ENCODE results near the gene FAM174B.
"Not testable (repeated sequence)": the region's sequence is repeated elsewhere in the genome, so short reads cannot be mapped to it uniquely, and the experiment has no call there.

FAM174B gene

DNA sequence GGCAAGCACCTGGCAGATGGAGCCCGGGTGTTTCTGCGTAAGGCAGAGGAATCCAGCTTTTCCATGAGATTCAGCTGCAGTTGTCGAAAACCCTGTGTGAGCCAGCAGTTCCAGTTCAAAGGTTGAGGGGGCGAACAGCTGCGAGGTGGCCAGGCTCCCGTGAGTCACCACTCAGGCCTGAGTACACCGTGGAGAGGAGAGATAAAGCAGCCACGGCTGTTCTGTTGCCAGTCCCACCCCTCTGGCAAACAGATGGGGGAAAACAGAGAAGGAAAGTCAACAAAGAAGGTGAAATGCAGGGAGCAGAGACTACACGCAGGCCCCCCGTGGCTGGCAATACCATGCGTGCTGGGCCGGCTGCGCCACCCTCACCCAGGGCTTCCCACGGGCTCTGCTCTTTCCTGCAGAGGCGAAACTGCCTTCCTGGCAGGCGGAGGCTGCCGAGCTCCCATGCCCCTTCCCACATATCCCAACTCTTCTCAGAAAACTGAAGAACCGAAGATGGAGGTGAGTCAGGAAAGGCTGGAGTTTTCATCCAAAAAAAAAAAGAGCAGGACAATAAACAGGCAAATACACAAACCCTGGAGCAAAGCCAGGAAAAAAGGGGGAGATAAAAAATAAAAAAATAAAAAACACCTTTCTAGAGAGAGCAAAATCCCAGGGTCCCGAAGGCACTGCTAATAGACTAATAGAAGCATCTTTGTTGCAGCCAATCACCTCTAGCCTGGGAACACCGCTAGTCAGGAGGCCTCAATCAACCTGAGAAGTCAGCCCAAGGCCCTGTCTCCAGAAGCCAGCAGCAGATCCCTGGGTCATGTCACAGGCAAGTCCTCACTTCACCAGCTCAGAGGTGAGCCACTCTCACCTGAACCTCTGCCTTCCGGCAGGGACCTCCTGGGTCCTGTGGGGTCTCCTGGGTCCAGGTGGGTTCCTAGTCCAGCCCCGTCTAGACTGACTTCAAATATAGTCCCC lies 37.7 kb downstream of the FAM174B start:
- no peak for DNase-seq (ENCODE audit: low read depth)

DNA sequence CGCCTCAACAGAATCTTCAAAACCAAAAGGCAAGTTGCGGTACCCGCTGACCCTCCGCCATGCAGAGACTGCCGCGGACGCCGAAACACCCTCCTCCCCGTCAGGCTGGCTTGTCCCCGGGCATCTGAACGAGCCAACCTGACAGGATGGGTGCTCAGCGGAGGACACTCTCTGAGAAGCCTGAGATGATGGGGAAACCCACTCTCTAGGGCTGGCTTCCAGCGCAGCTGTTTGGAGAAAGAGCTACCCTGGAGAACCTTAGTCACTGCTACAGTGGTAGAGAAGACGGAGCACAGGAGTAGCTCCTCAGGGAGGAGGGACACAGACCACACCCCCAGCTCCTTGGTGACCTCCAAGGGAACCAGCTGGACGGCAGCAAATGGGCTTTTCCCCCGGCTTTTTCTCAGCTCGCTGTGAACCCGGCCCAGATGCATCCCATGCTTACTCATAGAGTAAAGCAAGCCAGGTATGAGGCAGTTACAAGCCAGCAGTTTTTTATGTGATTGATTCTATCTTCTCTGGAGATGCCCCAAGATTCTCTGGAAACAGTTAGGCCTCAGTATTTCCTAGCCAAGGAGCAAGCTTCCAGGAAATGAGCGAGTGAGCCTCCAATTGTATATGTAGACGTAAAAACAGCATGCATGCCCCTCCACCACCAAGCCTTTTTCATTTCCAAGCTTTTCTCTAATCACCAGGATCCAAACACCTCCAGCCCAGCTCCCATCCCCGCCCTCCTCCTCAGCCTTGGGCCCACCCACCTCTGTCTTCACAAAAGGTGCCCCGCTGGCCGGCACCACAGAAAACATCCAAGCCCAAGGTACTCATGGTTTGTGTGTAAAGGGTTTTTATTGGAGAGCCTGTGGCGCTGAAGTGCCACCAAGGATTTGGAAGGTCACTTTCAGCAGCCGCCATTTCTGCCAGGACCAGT lies 38.7 kb downstream of the FAM174B start:
- no peak for DNase-seq (ENCODE audit: low read depth)

DNA sequence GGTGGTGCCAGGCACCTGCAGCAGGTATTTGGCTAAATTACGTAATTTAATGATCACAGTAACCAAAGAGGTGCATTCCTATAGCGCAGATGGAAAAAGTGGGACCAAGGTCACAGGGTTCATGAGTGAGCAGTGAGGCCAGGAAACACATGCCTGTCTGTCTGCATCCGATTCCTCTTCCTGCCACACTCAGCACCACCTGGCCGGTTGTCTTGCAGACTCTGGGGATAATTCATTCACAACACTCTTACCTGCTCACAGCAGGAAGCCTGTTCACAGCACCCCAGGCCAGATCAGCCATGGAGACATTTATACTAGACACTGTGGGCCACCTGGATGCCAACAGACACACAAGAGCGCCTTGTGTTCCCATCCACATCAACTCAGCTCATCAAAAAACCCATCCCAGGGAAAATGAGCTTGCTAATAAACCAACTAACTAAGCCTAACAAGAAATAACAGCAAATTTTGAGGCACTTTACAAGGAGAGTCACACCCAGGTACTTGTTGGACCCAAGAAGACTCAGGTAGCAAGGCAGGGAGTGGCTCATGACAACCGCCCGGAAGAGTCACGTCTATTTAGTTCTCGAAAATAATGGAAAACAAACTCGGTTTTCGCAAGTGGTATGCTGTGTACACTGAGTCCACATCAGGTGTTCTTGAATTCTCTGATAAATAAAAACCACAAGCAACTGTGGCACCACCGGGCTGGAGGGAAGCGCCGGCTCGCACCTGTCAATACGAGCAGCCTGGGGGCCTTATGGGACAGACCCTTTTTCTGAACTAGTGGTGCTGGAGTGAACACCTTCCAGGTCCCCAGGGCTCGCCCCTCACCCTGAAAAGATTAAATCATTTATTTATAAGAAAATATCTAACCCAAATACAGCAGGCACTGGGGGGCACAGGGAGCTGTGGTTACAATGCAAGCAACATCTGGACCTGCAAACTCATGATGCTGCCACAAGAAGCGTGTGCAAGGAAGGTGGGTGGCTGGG lies 40.5 kb downstream of the FAM174B start:
- no peak for DNase-seq (ENCODE audit: low read depth)

- no peak for DNase-seq (ENCODE audit: low read depth)
Measured at GRCh38 chr15:92614301-92614700, 41.3 kb downstream of the FAM174B start.

DNA sequence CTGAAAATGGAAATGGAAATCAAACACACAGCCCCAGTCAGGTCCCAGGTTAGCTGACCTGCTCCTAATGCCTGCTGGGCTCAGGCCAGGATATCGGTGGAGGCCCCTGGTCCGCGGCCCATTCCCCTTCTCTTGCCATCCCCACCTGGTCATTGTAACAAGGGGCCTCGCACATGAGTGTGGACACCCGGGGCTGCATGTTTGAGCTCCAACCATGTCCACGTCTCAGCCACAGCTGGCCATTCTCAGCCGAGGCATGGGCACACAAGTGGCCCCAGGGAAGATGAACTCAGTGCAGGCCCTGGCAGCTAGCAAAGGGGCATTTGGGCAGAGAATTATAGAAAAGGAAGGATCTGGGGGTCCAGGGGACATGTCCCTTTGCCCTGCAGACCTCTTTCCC lies 41.7 kb downstream of the FAM174B start:
- no peak for DNase-seq (ENCODE audit: low read depth)

- no peak for DNase-seq (ENCODE audit: low read depth)
Measured at GRCh38 chr15:92612891-92613290, 42.7 kb downstream of the FAM174B start.

DNA sequence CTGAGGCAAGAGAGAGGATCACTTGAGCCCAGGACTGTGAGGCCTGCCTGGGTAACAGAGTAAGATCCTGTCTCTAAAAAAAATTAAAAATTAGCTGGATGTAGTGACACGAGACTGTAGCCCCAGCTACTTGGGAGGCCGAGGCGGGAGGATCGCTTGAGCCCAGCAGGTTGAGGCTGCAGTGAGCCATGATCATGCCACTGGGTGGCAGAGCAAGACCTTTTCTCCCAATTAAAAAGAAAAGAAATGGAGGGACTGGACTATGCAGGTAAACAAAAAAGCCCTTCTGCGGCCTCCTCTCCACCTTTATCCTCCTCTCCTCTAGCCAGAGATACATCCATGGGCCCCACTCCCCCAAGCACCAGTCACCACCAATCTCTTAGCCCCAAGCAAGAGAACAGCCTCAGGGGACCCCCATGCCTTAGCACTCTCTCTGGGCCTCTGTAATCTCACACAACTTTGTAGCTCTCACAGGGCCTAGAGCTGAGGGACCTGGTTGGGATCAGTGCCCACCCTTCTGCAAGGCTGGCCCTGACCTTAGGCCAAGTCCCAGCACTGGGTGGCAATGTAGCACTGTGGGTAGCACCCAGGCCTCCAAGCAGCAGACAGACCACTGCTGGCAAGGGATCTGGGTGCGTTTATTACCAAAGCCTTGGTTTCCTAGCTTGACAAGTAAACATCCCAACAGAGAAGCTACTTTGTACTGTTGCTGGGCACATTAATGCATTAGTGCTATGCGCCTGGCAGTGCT lies 43.4 kb downstream of the FAM174B start:
- no peak for DNase-seq (ENCODE audit: low read depth)

GRCh38 chr15:92611150-92611549 lies 44.4 kb downstream of the FAM174B start:
- no peak for DNase-seq (ENCODE audit: low read depth)

DNA sequence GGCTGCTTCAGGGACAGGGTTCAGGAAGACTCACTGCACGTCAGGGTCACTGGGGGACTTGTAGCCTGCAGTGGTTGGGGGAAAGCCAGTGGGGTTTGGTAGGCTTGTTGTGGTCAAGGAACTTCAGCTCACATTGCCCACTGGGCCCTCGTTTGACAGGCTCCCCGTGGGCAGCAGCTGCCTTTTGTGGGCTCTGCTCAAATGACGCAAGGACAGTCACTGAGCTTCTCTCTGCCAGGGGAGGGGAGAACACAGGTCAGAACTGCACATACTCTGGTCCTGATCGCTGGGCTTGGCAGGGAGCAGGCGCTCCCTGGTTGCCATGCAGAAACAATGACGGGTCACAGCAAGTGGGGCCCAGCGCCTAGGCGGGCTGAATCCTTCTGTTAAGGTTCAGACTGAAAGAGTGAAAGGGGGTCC lies 45.5 kb downstream of the FAM174B start:
- no peak for DNase-seq (ENCODE audit: low read depth)

- no peak for DNase-seq (ENCODE audit: low read depth)
Measured at GRCh38 chr15:92608866-92609700, 46.5 kb downstream of the FAM174B start.

GRCh38 chr15:92606836-92607150 lies 48.8 kb downstream of the FAM174B start:
- not testable (repeated sequence) for DNase-seq (ENCODE audit: low read depth)

DNA sequence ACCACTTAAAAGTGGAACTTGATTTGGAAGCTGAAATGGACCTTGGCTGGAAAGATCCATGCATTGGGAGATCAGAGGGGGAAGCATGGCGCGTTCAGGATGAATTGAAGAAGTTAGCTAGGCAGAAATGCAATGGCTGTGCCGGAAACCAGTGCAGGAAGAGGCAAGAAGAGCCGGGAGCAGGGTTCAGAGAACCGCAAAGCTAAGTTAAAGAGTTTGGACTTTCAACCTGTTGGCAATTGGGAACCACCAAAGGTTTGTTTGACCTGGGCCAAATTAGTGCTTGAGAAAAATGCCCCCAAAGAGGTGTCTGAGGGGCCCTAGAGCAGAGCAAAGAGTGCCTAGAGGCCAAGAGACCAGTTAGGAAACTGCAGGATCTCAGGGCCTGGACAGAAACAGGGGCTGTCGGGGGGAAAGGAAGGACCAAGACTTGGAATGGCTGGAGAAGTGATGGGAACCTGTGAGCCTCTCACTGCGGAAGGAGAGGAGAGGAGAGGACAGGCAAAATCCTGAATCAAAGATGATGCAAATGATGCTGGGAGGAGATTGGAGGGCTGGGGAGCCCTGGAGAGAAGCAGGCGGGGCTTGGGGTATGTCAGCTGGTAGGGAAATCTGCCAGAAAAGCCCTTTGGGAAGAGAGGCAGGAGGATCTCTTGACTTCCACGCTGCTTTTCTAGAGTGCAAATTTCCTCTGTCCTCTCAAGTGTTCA lies 49.3 kb downstream of the FAM174B start:
- DNase-seq (ENCODE audit: low read depth): no peak

DNA sequence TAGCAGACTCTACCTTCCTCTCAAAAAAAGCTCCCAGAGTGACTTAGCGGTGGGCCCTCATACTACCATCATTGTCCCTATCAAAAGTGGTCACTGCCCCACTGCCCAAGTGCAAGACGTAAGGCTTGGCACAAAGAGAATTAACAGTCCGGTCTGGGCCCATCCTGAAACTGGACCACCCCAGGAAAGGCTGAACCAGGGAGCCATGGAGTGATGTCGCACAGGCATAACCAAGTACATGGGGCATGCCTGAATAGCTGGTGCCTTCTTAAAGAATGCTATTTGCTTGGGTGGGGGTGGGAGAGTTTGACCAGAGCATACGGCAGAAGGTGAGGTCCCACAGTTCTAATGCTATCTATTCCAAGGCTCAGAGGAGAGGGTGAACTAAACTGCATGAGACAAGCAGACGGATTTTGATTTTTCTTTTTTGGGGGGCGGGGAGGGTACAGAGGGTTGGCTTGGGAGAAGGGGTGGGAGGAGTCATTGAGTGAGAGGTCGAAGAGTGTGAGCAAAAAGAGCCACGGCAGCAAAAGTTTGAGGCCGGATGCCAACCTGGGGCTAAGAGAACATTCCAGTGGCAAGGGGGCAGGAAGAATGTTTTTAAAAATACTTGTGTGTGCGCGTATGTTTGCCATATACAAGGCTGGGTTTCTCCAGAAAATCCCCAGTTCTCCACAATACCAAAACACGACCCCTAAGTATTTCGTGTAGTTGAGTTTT lies 50.2 kb downstream of the FAM174B start:
- no peak for DNase-seq (ENCODE audit: low read depth)

DNA sequence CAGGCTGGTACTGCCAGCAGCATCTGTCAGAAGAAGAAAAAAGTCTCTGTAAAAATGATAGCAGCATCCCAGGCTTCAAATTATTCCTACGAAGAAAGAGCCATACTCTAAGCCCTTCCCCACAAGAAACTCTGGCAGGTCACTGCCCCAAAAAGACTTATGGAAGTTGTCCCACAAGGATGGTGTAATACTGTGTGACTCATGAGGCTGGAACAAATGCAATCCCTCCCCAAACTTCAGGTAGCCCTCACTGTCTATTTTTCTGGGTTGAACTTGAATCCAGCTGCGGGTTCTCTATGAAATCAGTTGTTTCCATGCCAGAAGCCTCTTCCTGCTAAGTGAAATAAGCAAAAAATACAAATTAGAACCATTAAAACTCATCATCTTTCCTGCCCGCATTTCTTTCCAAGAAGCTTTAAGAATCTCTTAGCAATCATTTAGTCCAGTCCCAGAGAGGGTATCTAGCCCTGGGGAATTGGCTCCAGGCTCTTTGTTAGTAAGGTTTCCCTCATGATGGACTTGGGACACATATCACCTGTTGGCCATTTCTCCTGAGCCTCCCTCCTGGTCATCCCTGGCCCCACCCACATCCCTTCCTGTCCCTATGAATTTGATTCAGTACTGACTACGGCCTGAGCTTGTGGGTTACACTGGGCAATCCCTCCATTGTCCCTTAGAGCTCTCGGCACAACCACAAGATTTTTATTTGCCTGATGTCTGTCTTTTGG lies 51.7 kb downstream of the FAM174B start:
- DNase-seq (ENCODE audit: low read depth): no peak

DNA sequence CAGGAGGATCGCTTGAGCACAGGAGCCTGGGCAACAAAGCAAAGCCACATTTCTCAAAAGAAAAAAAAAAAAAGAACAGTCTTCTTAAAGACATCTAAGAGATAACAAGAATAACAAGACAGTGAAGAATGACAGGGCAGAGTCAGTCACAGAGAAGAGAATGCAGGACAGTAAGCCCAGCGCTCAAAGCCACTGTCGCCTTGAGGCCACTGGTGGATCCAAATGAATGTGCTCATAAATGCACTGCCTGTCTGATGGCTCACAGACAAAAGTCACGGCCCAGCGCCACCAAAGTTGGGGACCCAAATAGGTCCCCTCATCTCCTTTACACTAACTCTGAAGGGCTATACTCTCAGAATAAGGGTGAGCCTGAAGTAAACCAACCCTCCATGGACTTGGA lies 52.3 kb downstream of the FAM174B start:
- no peak for DNase-seq (ENCODE audit: low read depth)

- no peak for DNase-seq (ENCODE audit: low read depth)
Measured at GRCh38 chr15:92602267-92602593, 53.3 kb downstream of the FAM174B start.

GRCh38 chr15:92601592-92602266 lies 53.8 kb downstream of the FAM174B start:
- DNase-seq (ENCODE audit: low read depth): no peak

DNA sequence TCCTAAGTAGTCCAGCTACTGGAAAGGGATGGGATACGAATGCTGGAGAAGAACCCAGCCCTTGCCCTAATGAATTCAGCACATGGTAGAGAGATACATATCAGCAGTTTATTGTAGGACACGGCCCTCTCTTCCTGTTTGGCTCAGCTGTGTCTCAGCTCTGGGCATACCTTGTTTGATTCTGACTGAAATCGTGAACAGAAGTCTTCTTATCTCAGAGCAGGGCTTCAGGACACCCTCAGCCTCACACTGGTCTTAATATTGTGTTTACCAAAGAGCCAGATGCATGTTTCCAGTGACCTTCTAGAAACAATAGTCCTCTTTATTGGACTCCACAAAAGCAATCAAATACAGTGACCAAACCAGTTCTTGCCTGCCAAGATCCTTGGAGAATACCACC lies 54.7 kb downstream of the FAM174B start:
- no peak for DNase-seq (ENCODE audit: low read depth)
